ENCODE data around the gene LMO1.

LMO1 gene

GRCh38 chr11:8248786-8249185 lies 14.9 kb downstream of the LMO1 start:
- Histone ChIP-seq H3K27me3 (replicated peaks; ENCODE audit: control insufficient read depth, insufficient read depth, low read length, poor library complexity, severe bottlenecking) (no peaks in the 10 kb centered on the region), H3K4me3 (ENCODE audit: insufficient read depth, low read depth, low read length, poor library complexity, severe bottlenecking) (no peak overlapping the region), H3K36me3 (ENCODE audit: control insufficient read depth, insufficient read depth, low read length) (no peaks in the 10 kb centered on the region), H3K27ac (ENCODE audit: insufficient read depth, low read length, poor library complexity, severe bottlenecking) (no peak overlapping the region), H3K4me1 (ENCODE audit: control insufficient read depth, insufficient read depth, low read length, poor library complexity, severe bottlenecking) (no peaks in the 10 kb centered on the region), H3K9me3 (ENCODE audit: control insufficient read depth, low read length) (no peaks in the 10 kb centered on the region)
- DNase-seq, result no peak

GRCh38 chr11:8247312-8247711 lies 16.4 kb downstream of the LMO1 start:
- Histone ChIP-seq H3K4me1 (ENCODE audit: control insufficient read depth, insufficient read depth, low read length, poor library complexity, severe bottlenecking) (no peaks in the 10 kb centered on the region), H3K27me3 (replicated peaks; ENCODE audit: control insufficient read depth, insufficient read depth, low read length, poor library complexity, severe bottlenecking) (no peaks in the 10 kb centered on the region), H3K9me3 (ENCODE audit: control insufficient read depth, low read length) (no peaks in the 10 kb centered on the region), H3K27ac (ENCODE audit: insufficient read depth, low read length, poor library complexity, severe bottlenecking) (no peak overlapping the region), H3K36me3 (ENCODE audit: control insufficient read depth, insufficient read depth, low read length) (no peaks in the 10 kb centered on the region), H3K4me3 (ENCODE audit: insufficient read depth, low read depth, low read length, poor library complexity, severe bottlenecking) (no peak overlapping the region)
- DNase-seq, result no peak

- H3K27ac ChIP-seq (ENCODE audit: insufficient read depth, low read length, poor library complexity, severe bottlenecking), result no peak overlapping the region
- no peaks in the 10 kb centered on the region for H3K9me3 ChIP-seq (ENCODE audit: control insufficient read depth, low read length)
- no peaks in the 10 kb centered on the region for H3K4me1 ChIP-seq (ENCODE audit: control insufficient read depth, insufficient read depth, low read length, poor library complexity, severe bottlenecking)
- no peak overlapping the region for H3K4me3 ChIP-seq (ENCODE audit: insufficient read depth, low read depth, low read length, poor library complexity, severe bottlenecking)
- DNase-seq, result no peak
- no peaks in the 10 kb centered on the region for H3K36me3 ChIP-seq (ENCODE audit: control insufficient read depth, insufficient read depth, low read length)
- no peaks in the 10 kb centered on the region for H3K27me3 ChIP-seq (replicated peaks; ENCODE audit: control insufficient read depth, insufficient read depth, low read length, poor library complexity, severe bottlenecking)
Measured at GRCh38 chr11:8243458-8243857, 20.2 kb downstream of the LMO1 start.

- no peak for DNase-seq
- no peaks in the 10 kb centered on the region for H3K27me3 ChIP-seq (replicated peaks; ENCODE audit: control insufficient read depth, insufficient read depth, low read length, poor library complexity, severe bottlenecking)
- H3K36me3 ChIP-seq (ENCODE audit: control insufficient read depth, insufficient read depth, low read length), result no peaks in the 10 kb centered on the region
- no peaks in the 10 kb centered on the region for H3K9me3 ChIP-seq (ENCODE audit: control insufficient read depth, low read length)
- no peak overlapping the region for H3K4me3 ChIP-seq (ENCODE audit: insufficient read depth, low read depth, low read length, poor library complexity, severe bottlenecking)
- no peak overlapping the region for H3K27ac ChIP-seq (ENCODE audit: insufficient read depth, low read length, poor library complexity, severe bottlenecking)
- H3K4me1 ChIP-seq (ENCODE audit: control insufficient read depth, insufficient read depth, low read length, poor library complexity, severe bottlenecking), result no peaks in the 10 kb centered on the region
Measured at GRCh38 chr11:8242499-8243280, 21.0 kb downstream of the LMO1 start.

GRCh38 chr11:8242118-8242475 lies 21.6 kb downstream of the LMO1 start:
- no peaks in the 10 kb centered on the region for H3K36me3 ChIP-seq (ENCODE audit: control insufficient read depth, insufficient read depth, low read length)
- no peaks in the 10 kb centered on the region for H3K4me1 ChIP-seq (ENCODE audit: control insufficient read depth, insufficient read depth, low read length, poor library complexity, severe bottlenecking)
- H3K27ac ChIP-seq (ENCODE audit: insufficient read depth, low read length, poor library complexity, severe bottlenecking), result no peak overlapping the region
- no peaks in the 10 kb centered on the region for H3K9me3 ChIP-seq (ENCODE audit: control insufficient read depth, low read length)
- H3K27me3 ChIP-seq (replicated peaks; ENCODE audit: control insufficient read depth, insufficient read depth, low read length, poor library complexity, severe bottlenecking), result no peaks in the 10 kb centered on the region
- no peak for DNase-seq
- H3K4me3 ChIP-seq (ENCODE audit: insufficient read depth, low read depth, low read length, poor library complexity, severe bottlenecking), result no peak overlapping the region

GRCh38 chr11:8241373-8242117 lies 22.1 kb downstream of the LMO1 start:
- no peak overlapping the region for H3K27ac ChIP-seq (ENCODE audit: insufficient read depth, low read length, poor library complexity, severe bottlenecking)
- H3K4me3 ChIP-seq (ENCODE audit: insufficient read depth, low read depth, low read length, poor library complexity, severe bottlenecking), result no peak overlapping the region
- H3K4me1 ChIP-seq (ENCODE audit: control insufficient read depth, insufficient read depth, low read length, poor library complexity, severe bottlenecking), result no peaks in the 10 kb centered on the region
- no peaks in the 10 kb centered on the region for H3K9me3 ChIP-seq (ENCODE audit: control insufficient read depth, low read length)
- no peaks in the 10 kb centered on the region for H3K36me3 ChIP-seq (ENCODE audit: control insufficient read depth, insufficient read depth, low read length)
- no peaks in the 10 kb centered on the region for H3K27me3 ChIP-seq (replicated peaks; ENCODE audit: control insufficient read depth, insufficient read depth, low read length, poor library complexity, severe bottlenecking)
- no peak for DNase-seq

GRCh38 chr11:8239536-8240228 lies 24.0 kb downstream of the LMO1 start:
- no peaks in the 10 kb centered on the region for H3K27me3 ChIP-seq (replicated peaks; ENCODE audit: control insufficient read depth, insufficient read depth, low read length, poor library complexity, severe bottlenecking)
- no peaks in the 10 kb centered on the region for H3K36me3 ChIP-seq (ENCODE audit: control insufficient read depth, insufficient read depth, low read length)

GRCh38 chr11:8239040-8239439 lies 24.6 kb downstream of the LMO1 start:
- DNase-seq, result no peak
- H3K9me3 ChIP-seq (ENCODE audit: control insufficient read depth, low read length), result no peaks in the 10 kb centered on the region
- no peak overlapping the region for H3K4me3 ChIP-seq (ENCODE audit: insufficient read depth, low read depth, low read length, poor library complexity, severe bottlenecking)
- no peak overlapping the region for H3K27ac ChIP-seq (ENCODE audit: insufficient read depth, low read length, poor library complexity, severe bottlenecking)
- H3K36me3 ChIP-seq (ENCODE audit: control insufficient read depth, insufficient read depth, low read length), result no peaks in the 10 kb centered on the region
- H3K4me1 ChIP-seq (ENCODE audit: control insufficient read depth, insufficient read depth, low read length, poor library complexity, severe bottlenecking), result no peaks in the 10 kb centered on the region
- no peaks in the 10 kb centered on the region for H3K27me3 ChIP-seq (replicated peaks; ENCODE audit: control insufficient read depth, insufficient read depth, low read length, poor library complexity, severe bottlenecking)

More at GRCh38 chr11:8239536-8240228, 24.0 kb downstream of the LMO1 start:
- no peak overlapping the region for H3K4me3 ChIP-seq (ENCODE audit: insufficient read depth, low read depth, low read length, poor library complexity, severe bottlenecking)
- no peaks in the 10 kb centered on the region for H3K9me3 ChIP-seq (ENCODE audit: control insufficient read depth, low read length)
- H3K27ac ChIP-seq (ENCODE audit: insufficient read depth, low read length, poor library complexity, severe bottlenecking), result no peak overlapping the region
- H3K4me1 ChIP-seq (ENCODE audit: control insufficient read depth, insufficient read depth, low read length, poor library complexity, severe bottlenecking), result no peaks in the 10 kb centered on the region
- DNase-seq, result no peak

- H3K9me3 ChIP-seq (ENCODE audit: control insufficient read depth, low read length), result no peaks in the 10 kb centered on the region
- DNase-seq, result no peak
- no peak overlapping the region for H3K27ac ChIP-seq (ENCODE audit: insufficient read depth, low read length, poor library complexity, severe bottlenecking)
- no peaks in the 10 kb centered on the region for H3K27me3 ChIP-seq (replicated peaks; ENCODE audit: control insufficient read depth, insufficient read depth, low read length, poor library complexity, severe bottlenecking)
- no peaks in the 10 kb centered on the region for H3K36me3 ChIP-seq (ENCODE audit: control insufficient read depth, insufficient read depth, low read length)
- no peaks in the 10 kb centered on the region for H3K4me1 ChIP-seq (ENCODE audit: control insufficient read depth, insufficient read depth, low read length, poor library complexity, severe bottlenecking)
- H3K4me3 ChIP-seq (ENCODE audit: insufficient read depth, low read depth, low read length, poor library complexity, severe bottlenecking), result no peak overlapping the region
Measured at GRCh38 chr11:8237453-8237852, 26.2 kb downstream of the LMO1 start.

- H3K4me1 ChIP-seq (ENCODE audit: control insufficient read depth, insufficient read depth, low read length, poor library complexity, severe bottlenecking), result no peaks in the 10 kb centered on the region
- H3K27me3 ChIP-seq (replicated peaks; ENCODE audit: control insufficient read depth, insufficient read depth, low read length, poor library complexity, severe bottlenecking), result no peaks in the 10 kb centered on the region
- H3K36me3 ChIP-seq (ENCODE audit: control insufficient read depth, insufficient read depth, low read length), result no peaks in the 10 kb centered on the region
- H3K27ac ChIP-seq (ENCODE audit: insufficient read depth, low read length, poor library complexity, severe bottlenecking), result no peak overlapping the region
- no peak for DNase-seq
- no peaks in the 10 kb centered on the region for H3K9me3 ChIP-seq (ENCODE audit: control insufficient read depth, low read length)
- no peak overlapping the region for H3K4me3 ChIP-seq (ENCODE audit: insufficient read depth, low read depth, low read length, poor library complexity, severe bottlenecking)
Measured at GRCh38 chr11:8235925-8236324, 27.8 kb downstream of the LMO1 start.
